ENCODE results near the gene CYTH1.

CYTH1 gene

DNA sequence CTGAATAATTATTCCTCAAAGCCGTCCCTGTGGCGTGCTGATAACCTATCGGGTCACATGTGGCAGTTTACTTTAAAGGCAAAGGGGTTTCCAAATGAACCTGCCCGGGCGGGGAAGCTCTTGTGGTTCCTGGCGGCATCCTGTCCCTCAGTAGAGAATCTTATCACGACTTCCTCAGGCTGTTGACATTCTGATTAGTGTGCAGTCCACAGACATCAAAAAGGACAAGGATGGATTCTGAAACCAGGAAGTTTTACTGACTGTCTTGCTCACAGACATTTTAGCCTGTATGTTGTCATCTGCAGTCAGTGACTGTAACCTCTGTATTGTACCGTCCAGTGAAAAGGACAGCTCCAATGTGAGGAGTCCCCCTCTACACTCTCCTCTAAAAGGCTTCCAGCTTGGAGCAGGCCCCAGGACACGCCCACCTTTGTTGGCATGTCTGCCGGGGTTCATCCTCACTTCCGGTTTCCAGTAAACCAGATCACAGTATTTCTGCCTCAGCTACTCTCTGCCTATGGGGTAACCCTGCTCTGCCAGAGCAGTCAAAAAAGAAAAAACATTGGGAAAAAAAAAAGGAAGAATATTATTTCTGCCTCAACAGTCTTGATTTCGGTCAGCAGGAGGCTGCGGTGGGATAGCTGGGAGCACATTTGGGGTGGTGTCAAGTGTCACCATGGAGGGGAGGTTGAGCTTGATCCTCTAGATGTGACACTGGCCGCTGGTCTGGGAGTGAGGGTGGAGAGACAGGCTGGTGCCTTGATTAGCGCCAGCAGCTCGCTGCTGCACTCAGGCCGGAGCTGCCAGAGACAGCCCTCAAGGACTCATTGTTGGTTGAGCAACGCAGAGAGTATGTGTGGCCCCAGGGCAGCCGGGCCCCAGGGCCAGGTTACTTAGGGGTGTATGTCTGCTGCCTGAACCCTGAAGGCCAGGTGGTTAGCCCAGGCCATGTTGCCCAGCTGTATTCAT lies 115.8 kb downstream of the CYTH1 start:
- 0 out of 2 replicates have a peak overlapping the region, but pooled peaks have one; percentile 11 for H3K27ac ChIP-seq (ENCODE audit: extremely low read depth, low read depth, low read length)
- peak; percentile 53; the same call in 1 of the 2 replicates for TF ChIP-seq KLF9 (tag by site-specific recombination; IDR thresholded peaks at IDR 0.05; ENCODE audit: low read depth)
- 0 out of 2 replicates have a peak, but pooled peaks have one; percentile 15 for TF ChIP-seq ZNF600 (tag by site-specific recombination; IDR thresholded peaks at IDR 0.05)
- TF ChIP-seq ZIC2 (tag by site-specific recombination; IDR thresholded peaks at IDR 0.05), result no peak
- TF ChIP-seq ZNF335 (tag by site-specific recombination; conservative IDR thresholded peaks at IDR 0.05), result peak; percentile 35; the same call in 1 of the 2 replicates
- TF ChIP-seq, protein P1, sequence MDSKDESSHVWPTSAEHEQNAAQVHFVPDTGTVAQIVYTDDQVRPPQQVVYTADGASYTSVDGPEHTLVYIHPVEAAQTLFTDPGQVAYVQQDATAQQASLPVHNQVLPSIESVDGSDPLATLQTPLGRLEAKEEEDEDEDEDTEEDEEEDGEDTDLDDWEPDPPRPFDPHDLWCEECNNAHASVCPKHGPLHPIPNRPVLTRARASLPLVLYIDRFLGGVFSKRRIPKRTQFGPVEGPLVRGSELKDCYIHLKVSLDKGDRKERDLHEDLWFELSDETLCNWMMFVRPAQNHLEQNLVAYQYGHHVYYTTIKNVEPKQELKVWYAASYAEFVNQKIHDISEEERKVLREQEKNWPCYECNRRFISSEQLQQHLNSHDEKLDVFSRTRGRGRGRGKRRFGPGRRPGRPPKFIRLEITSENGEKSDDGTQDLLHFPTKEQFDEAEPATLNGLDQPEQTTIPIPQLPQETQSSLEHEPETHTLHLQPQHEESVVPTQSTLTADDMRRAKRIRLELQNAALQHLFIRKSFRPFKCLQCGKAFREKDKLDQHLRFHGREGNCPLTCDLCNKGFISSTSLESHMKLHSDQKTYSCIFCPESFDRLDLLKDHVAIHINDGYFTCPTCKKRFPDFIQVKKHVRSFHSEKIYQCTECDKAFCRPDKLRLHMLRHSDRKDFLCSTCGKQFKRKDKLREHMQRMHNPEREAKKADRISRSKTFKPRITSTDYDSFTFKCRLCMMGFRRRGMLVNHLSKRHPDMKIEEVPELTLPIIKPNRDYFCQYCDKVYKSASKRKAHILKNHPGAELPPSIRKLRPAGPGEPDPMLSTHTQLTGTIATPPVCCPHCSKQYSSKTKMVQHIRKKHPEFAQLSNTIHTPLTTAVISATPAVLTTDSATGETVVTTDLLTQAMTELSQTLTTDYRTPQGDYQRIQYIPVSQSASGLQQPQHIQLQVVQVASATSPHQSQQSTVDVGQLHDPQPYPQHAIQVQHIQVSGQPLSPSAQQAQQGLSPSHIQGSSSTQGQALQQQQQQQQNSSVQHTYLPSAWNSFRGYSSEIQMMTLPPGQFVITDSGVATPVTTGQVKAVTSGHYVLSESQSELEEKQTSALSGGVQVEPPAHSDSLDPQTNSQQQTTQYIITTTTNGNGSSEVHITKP (tag by site-specific recombination; IDR thresholded peaks at IDR 0.05), result 0 out of 2 replicates have a peak, but pooled peaks have one; percentile 24
- TF ChIP-seq KLF10 (tag by site-specific recombination; IDR thresholded peaks at IDR 0.05), result 0 out of 2 replicates have a peak, but pooled peaks have one; percentile 40
- TF ChIP-seq ZNF777 (tag by site-specific recombination; IDR thresholded peaks at IDR 0.05; ENCODE audit: borderline replicate concordance), result no peak
- peak; percentile 29; the same call in 1 of the 2 replicates for TF ChIP-seq ZNF394 (tag by site-specific recombination; IDR thresholded peaks at IDR 0.05; ENCODE audit: borderline replicate concordance)
- H3K9me3 ChIP-seq (ENCODE audit: control insufficient read depth, insufficient read depth, low read depth, low read length), result no peaks in the 10 kb centered on the region
- no peak overlapping the region for H3K4me3 ChIP-seq (ENCODE audit: low read depth, low read length)
- no peaks in the 10 kb centered on the region for H3K36me3 ChIP-seq (ENCODE audit: control insufficient read depth in 2 of 2, insufficient read depth in 1 of 2, low read length in 2 of 2)
- ChIA-PET CTCF (interaction anchor here (0.6 to 2.5 kb wide), 6 partner anchors 8 to 1240 kb away, joined by 3 to 17 read pairs (median 6); no protein-coding TSS in a partner anchor), POLR2A (interaction anchor here (1.0 kb wide), 1 partner anchor 41 kb away, joined by 3 read pairs; no protein-coding TSS in a partner anchor)
- H3K4me1 ChIP-seq (ENCODE audit: control insufficient read depth, insufficient read depth, low read length), result peaks cover 16% of the 10 kb centered on the region

DNA sequence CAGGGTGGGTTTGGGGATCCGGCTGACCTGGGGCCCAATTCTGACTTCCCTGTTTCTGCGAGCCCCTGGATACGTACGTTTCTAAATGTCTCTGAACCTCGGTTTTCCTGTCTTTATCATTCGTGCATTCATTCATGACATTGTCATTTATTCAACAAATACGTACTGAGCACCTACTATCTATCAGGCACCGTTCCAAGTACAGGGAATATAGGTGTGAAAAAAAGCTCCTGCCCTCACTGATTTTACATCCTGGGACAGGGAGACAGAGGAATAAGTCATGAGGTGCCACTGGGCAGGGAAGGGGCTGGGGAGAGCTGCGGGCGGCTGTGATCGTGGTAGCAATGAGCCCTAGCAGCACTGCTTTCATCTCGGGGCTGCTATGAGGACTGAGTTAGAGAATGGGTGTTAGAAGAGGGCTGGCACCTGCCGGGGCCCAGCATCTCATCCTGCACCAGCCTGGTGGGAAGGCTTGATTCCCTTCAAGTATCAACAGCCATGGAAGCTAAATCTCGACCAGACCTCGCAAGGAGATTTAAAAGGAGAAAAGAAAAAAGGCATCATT lies 116.6 kb downstream of the CYTH1 start:
- H3K4me3 ChIP-seq (ENCODE audit: low read depth, low read length), result no peak overlapping the region
- no peaks in the 10 kb centered on the region for H3K9me3 ChIP-seq (ENCODE audit: control insufficient read depth, insufficient read depth, low read depth, low read length)
- ChIA-PET CTCF (interaction anchor here (0.6 to 2.5 kb wide), 6 partner anchors 9 to 1921 kb away, joined by 3 to 17 read pairs (median 6); no protein-coding TSS in a partner anchor), POLR2A (interaction anchor here (1.0 kb wide), 1 partner anchor 41 kb away, joined by 3 read pairs; no protein-coding TSS in a partner anchor)
- peaks cover 16% of the 10 kb centered on the region for H3K4me1 ChIP-seq (ENCODE audit: control insufficient read depth, insufficient read depth, low read length)
- 0 out of 2 replicates have a peak overlapping the region, but pooled peaks have one; percentile 11 for H3K27ac ChIP-seq (ENCODE audit: extremely low read depth, low read depth, low read length)
- TF ChIP-seq ZNF335 (tag by site-specific recombination; conservative IDR thresholded peaks at IDR 0.05) (no peak), GLIS2 (tag by site-specific recombination; IDR thresholded peaks at IDR 0.05) (no peak), SP2 (tag by site-specific recombination; IDR thresholded peaks at IDR 0.05) (no peak), ZNF366 (tag by site-specific recombination; conservative IDR thresholded peaks at IDR 0.05) (0 out of 2 replicates have a peak, but pooled peaks have one; percentile 26), ZXDB (tag by site-specific recombination; IDR thresholded peaks at IDR 0.05) (no peak), ZNF664 (tag by site-specific recombination; IDR thresholded peaks at IDR 0.05) (peak; percentile 93)
- TF ChIP-seq, protein P2, sequence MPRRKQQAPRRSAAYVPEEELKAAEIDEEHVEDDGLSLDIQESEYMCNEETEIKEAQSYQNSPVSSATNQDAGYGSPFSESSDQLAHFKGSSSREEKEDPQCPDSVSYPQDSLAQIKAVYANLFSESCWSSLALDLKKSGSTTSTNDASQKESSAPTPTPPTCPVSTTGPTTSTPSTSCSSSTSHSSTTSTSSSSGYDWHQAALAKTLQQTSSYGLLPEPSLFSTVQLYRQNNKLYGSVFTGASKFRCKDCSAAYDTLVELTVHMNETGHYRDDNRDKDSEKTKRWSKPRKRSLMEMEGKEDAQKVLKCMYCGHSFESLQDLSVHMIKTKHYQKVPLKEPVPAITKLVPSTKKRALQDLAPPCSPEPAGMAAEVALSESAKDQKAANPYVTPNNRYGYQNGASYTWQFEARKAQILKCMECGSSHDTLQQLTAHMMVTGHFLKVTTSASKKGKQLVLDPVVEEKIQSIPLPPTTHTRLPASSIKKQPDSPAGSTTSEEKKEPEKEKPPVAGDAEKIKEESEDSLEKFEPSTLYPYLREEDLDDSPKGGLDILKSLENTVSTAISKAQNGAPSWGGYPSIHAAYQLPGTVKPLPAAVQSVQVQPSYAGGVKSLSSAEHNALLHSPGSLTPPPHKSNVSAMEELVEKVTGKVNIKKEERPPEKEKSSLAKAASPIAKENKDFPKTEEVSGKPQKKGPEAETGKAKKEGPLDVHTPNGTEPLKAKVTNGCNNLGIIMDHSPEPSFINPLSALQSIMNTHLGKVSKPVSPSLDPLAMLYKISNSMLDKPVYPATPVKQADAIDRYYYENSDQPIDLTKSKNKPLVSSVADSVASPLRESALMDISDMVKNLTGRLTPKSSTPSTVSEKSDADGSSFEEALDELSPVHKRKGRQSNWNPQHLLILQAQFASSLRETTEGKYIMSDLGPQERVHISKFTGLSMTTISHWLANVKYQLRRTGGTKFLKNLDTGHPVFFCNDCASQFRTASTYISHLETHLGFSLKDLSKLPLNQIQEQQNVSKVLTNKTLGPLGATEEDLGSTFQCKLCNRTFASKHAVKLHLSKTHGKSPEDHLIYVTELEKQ (tag by site-specific recombination; IDR thresholded peaks at IDR 0.05; ENCODE audit: borderline replicate concordance), result no peak
- no peaks in the 10 kb centered on the region for H3K36me3 ChIP-seq (ENCODE audit: control insufficient read depth in 2 of 2, insufficient read depth in 1 of 2, low read length in 2 of 2)

Measured in HEK293 (cell line).